LNCaP clone FGC (cell line): ENCODE results near the gene NECAB2.

Experiments used
- DNase-seq: peaks from one replicate; pipeline ENCODE4 v3.0.0-alpha.2; 2011; ENCODE audit warnings: low read depth
- H3K4me3 ChIP-seq: 2 replicates; pipeline ENCODE4 v1.5.1; 2011; ENCODE audit warnings: mild to moderate bottlenecking, low read depth, low read length, control low read depth
- TF ChIP-seq, protein P1 (sequence below): IDR thresholded peaks from 2 replicates; pipeline ENCODE4 v1.5.1; 2012; ENCODE audit warnings: mild to moderate bottlenecking; ENCODE audit not compliant: control insufficient read depth, insufficient read depth; ENCODE audit errors: extremely low read depth

The NECAB2 gene

DNA sequence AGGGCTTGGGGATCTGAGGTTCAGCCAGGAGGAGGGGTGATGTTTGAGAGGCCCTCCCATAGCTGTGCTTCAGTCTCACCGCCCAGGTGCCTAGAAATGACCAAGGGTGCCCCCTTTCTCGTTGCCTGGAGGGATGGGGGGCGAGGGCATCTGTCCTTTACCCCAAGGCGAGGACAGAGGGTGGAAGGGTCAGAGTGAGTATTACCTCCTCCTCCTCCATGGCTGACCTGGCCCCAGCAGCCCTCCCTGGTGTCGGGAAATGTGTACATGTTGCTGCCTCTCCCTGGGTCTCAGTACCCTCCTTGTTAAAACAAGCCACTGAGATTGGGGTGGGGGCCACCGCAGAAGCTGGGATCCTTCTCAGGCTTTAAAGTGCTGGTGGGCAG lies 2.4 kb downstream of the NECAB2 start:
- no peak for DNase-seq
- TF ChIP-seq, protein P1, sequence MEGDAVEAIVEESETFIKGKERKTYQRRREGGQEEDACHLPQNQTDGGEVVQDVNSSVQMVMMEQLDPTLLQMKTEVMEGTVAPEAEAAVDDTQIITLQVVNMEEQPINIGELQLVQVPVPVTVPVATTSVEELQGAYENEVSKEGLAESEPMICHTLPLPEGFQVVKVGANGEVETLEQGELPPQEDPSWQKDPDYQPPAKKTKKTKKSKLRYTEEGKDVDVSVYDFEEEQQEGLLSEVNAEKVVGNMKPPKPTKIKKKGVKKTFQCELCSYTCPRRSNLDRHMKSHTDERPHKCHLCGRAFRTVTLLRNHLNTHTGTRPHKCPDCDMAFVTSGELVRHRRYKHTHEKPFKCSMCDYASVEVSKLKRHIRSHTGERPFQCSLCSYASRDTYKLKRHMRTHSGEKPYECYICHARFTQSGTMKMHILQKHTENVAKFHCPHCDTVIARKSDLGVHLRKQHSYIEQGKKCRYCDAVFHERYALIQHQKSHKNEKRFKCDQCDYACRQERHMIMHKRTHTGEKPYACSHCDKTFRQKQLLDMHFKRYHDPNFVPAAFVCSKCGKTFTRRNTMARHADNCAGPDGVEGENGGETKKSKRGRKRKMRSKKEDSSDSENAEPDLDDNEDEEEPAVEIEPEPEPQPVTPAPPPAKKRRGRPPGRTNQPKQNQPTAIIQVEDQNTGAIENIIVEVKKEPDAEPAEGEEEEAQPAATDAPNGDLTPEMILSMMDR, result no peak
- H3K4me3 ChIP-seq, result no peak overlapping the region

DNA sequence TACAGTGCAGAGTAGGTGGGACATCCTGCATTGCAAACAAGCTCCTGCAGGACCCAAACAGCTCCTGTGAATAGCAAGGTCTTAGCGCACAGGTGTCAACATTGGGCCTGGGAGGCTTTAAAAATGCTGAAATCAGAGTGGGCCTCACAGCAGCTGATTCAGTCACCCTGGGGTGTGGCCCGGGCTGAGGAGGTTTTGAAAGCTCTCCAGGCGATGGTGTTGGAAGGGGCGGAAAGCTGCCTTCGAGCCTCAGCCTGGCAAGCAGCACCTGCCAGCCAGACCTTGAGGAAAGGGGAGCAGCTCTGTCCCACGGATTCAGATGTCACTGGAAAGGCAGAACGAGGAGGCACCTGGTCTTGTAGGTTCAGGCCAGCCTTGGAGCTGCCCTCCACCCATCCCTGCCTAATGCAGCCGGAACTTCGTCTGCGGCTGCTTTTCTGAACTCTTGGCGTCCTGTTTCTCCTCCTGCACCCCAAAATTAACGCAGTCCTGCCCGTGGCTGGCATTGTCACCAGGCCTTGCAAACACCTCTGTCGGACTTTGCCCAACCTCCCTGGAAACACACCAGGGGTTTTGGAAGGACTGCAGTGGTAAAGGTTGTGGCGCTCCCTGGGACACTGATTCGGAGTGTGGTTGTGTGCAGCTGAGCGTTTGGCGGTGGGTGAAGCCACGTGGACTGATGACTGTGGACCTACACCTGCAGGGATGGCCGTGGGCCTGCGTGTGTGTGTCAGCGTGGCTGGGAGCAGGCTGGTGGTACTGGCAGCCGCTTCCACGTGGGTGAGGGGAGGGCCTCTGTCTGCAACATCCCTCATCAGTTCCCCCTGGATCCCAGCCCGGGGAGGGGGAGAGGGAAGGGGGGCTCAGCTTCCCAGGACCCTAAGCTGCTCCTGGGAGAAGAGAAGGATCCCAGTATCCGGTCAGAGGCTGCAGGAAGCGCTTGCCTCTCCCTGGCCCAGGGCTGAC lies 3.4 kb downstream of the NECAB2 start:
- TF ChIP-seq, protein P1, result no peak
- no peak overlapping the region for H3K4me3 ChIP-seq
- no peak for DNase-seq

DNA sequence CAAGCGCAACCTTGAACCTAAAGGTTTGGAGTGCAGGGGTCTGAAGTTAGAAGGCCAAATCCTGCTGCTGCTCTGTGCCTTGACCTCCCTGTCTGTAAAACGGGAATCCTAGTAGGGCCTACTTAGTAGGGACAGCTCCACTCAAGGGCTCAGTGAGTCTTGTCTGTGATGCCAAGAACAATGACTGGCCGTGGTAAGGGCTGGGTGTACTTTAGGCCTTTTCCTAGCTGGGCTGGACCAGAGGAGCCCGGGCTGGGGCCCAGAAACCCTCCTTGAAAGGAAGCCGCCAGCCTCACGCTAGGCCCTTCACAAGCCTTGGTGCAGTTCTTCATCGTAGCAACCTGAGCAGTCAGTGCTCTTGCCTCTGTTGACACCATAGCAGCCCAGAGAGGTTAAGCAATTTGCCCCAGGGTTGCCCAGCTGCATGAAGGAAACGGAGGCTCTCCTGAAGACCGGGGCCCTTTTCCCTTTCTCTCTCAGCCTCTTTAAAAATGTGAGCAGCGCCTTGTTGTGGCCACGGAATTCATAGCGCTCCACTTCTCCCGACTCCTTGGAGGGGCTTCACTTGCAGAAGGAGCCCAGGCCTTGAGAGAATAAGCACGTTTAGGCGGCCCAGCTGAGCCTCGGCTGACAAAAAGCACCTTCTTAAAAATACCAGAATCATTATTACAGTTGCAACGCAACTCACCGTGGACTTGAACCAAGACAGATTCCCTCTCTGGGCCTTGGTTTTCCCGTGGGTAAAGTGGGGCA lies 4.4 kb downstream of the NECAB2 start:
- H3K4me3 ChIP-seq, result no peak overlapping the region
- DNase-seq, result no peak

DNA sequence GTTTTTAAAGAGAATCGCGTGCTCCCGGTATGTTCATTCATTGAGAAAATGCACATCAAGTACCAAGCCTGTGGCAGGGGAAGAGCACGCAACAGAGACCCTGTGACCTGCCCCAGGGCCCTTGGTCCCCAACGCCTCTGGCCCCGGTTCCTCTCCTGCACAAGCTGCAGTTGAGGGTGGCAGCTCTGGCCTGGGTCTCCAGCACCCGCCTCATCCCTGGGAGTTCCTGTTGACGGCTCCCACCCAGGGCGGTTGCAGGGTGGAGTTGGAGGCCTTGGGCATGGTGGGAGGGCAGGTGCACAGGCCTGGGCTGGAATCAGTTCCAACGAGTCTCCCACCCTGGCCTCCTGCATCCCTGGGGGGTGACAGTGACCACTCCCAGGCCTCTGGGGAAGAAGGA lies 5.0 kb downstream of the NECAB2 start:
- TF ChIP-seq, protein P1, result no peak
- no peak overlapping the region for H3K4me3 ChIP-seq
- DNase-seq, result no peak

More for the DNA sequence above, 4.4 kb downstream of the NECAB2 start:
- TF ChIP-seq, protein P1, result no peak

DNA sequence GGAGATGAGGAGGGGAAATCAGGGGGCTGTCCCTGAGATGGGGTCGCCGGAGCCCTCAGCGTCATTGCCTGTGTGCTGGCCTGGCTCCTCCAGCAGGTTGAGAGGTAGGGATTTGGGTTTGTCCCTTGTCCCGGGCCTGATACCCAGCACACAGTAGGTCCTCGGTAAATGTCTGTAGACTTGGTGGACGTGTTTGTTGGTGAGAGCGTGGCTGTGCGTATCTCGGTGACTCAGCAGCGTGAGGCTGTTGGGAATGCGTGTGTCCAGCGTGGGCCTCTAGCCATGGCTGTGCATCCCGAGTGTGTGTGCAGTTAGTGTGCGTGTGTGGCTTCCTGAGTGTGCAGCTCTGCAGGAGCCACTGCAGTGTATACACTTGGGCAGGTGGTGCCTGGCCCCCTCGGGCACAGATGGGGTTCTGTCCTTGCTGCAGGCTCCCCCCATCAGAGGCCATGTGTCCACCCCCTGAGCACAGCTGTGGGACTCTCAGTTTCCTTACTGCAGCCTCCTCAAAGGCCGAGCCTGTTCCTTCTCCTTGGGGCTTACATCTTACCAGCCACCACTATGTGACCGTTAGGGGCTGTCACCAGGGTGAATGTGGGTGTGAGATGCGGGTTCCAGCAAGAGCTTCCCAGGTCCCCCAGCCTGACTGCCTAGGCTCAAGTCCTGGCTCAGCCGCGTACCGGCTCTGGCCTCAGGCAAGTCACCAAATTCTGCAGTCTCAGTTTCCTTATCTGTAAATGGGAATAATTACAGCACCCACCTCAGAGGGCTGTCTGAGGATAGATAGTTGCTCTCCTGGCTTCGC lies 5.7 kb downstream of the NECAB2 start:
- TF ChIP-seq, protein P1, result no peak
- no peak overlapping the region for H3K4me3 ChIP-seq
- no peak for DNase-seq

DNA sequence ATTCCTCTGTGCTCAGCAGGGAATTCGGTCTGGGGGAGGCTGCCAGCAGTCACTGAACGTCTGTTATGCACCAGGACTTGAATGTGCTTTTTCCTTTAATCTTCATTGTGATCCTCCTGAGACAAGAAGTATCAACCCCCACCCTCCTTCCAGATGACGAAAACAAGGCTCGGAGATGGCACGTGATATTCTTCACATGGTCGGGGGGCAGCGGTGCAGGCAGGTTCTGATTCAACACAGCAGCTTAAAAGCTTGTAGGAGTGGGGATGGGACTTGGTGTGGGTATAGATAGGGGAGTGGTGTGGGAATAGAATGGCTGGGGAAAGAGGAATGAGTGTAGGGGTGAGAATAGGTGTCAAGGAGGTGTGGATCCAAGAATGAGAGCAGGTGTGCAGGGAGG lies 6.4 kb downstream of the NECAB2 start:
- TF ChIP-seq, protein P1, result no peak
- no peak for DNase-seq
- no peak overlapping the region for H3K4me3 ChIP-seq
